Stimulated activated CD4-positive, alpha-beta T cell treated with anti-CD3 and anti-CD28 coated beads, Interleukin-4, amount 100 ng/mL, for 1 hour (primary cell): ENCODE results near the gene LDB1.

ENCODE experiments used
- DNase-seq: peaks from one replicate; pipeline ENCODE4 v3.0.0-alpha.2; 2020

Gene LDB1

GRCh38 chr10:102120142-102120990 is at the start of gene LDB1:
LDB1 (minus strand) TSS chr10:102120368; CDS start chr10:102120110, 258 bp downstream.
- DNase-seq: peak; percentile 65

GRCh38 chr10:102167861-102168260 is 47.7 kb upstream of the LDB1 start:
- no peak for DNase-seq

- no peak for DNase-seq
These were observed 43.3 kb upstream of the LDB1 start for GRCh38 chr10:102163342-102163989.

- no peak for DNase-seq
These were observed 39.7 kb upstream of the LDB1 start for GRCh38 chr10:102159831-102160230.

GRCh38 chr10:102159051-102159597 is 39.0 kb upstream of the LDB1 start:
- DNase-seq: no peak

GRCh38 chr10:102157224-102157623 is 37.1 kb upstream of the LDB1 start:
- no peak for DNase-seq

GRCh38 chr10:102154466-102155116 is 34.4 kb upstream of the LDB1 start:
- DNase-seq: no peak

- DNase-seq: no peak
These were observed 33.0 kb upstream of the LDB1 start for GRCh38 chr10:102153093-102153620.

GRCh38 chr10:102152545-102152890 is 32.4 kb upstream of the LDB1 start:
- peak; percentile 63 for DNase-seq

GRCh38 chr10:102151774-102152544 is 31.8 kb upstream of the LDB1 start, which contains the start of gene NOLC1:
NOLC1 (plus strand) TSS chr10:102152389; CDS start chr10:102152411, 22 bp downstream.
- peak; percentile 100 for DNase-seq

- DNase-seq: no peak
These were observed 31.0 kb upstream of the LDB1 start for GRCh38 chr10:102150970-102151773.

- no peak for DNase-seq
These were observed 28.1 kb upstream of the LDB1 start for GRCh38 chr10:102148275-102148674.

GRCh38 chr10:102147561-102147960 is 27.4 kb upstream of the LDB1 start:
- DNase-seq: no peak

GRCh38 chr10:102146971-102147428 is 26.8 kb upstream of the LDB1 start:
- DNase-seq: no peak

GRCh38 chr10:102141583-102142107 is 21.5 kb upstream of the LDB1 start:
- DNase-seq: no peak

- no peak for DNase-seq
These were observed 20.9 kb upstream of the LDB1 start for GRCh38 chr10:102140913-102141540.

GRCh38 chr10:102140218-102140617 is 20.1 kb upstream of the LDB1 start:
- DNase-seq: no peak

- DNase-seq: no peak
These were observed 19.3 kb upstream of the LDB1 start for GRCh38 chr10:102139281-102140110.

- DNase-seq: no peak
These were observed 15.9 kb upstream of the LDB1 start for GRCh38 chr10:102135956-102136526.
